ENCODE data around the gene PPFIA1. TPM values are rescaled to one million over a fixed set of nuclear protein-coding genes. Genes with fewer than 3 reads are reported as not detected.

PPFIA1 gene
- total and polyA plus RNA-seq, 4 donors = 27.5 to 85.0 (median 43.5) TPM

DNA sequence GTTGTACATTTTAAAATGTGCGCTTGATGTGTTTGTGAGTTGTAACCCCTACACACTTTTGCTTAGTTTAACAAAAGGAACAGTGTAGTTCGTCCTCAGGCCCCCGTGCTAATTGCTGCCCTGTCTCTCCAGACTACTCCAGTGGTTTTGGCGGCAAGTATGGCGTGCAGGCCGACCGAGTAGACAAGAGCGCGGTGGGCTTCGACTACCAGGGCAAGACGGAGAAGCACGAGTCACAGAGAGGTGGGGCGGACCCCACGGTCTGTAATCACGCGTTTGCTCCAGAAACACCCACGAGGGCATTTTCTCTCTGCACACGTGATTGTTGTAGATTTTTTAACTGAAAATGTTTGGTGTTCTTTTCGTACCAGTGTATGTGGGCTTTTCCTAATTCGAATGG lies 146.4 kb downstream of the PPFIA1 start:
- Histone ChIP-seq H3K4me3 (no peak overlapping the region), H3K9me3 (ENCODE audit: control insufficient read depth in 4 of 4, insufficient read depth in 3 of 4, low read length in 3 of 4) (no peaks in the 10 kb centered on the region), H3K27me3 (ENCODE audit: control insufficient read depth in 3 of 3, insufficient read depth in 3 of 3, low read length in 2 of 3) (no peaks in the 10 kb centered on the region), H3K4me1 (ENCODE audit: control insufficient read depth in 5 of 5, insufficient read depth in 5 of 5, low read length in 5 of 5) (no peaks in the 10 kb centered on the region), H3K27ac (ENCODE audit: low read depth in 1 of 2, low read length in 1 of 2) (no peak overlapping the region), H3K9ac (ENCODE audit: insufficient read depth in 1 of 2, low read length in 2 of 2) (no peak overlapping the region), H3K36me3 (ENCODE audit: control insufficient read depth in 4 of 4, insufficient read depth in 4 of 4, low read length in 4 of 4) (peaks cover 32 to 67% (median 49%) of the 10 kb centered on the region in 4 donors)
- no peak for TF ChIP-seq CTCF (IDR thresholded peaks at IDR 0.05; ENCODE audit: control extremely low read depth, extremely low read depth)
- ATAC-seq (ENCODE audit: insufficient read depth, low FRiP score) = no peak
- DNase-seq = no peak
- 94 to 97% methylated on average over 20 of the region's 20 CpGs for WGBS, 2 donors

DNA sequence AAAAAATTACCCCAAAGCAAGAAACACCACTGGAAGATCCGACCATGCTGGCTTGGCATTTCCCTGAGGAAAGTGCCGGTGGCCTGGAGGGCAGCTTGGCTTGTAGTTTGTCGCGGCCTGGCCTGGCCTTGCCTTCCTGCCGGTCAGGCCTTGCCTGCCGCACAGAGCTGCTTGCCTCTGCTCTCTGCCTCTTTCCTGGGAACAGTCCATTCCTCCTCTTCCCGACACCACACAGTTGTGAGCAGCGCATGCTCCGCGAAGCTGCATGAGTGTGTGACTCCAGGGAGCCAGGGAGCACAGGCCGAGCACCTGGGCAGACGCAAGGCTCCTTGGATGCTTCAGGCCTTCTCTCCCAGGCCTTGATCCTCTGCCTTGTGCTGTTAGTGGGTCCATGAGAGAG lies 147.6 kb downstream of the PPFIA1 start:
- DNase-seq (no peak), ATAC-seq (ENCODE audit: insufficient read depth, low FRiP score) (no peak)
- Histone ChIP-seq H3K36me3 (ENCODE audit: control insufficient read depth in 4 of 4, insufficient read depth in 4 of 4, low read length in 4 of 4) (peaks cover 29 to 66% (median 48%) of the 10 kb centered on the region in 4 donors), H3K27ac (ENCODE audit: low read depth in 1 of 2, low read length in 1 of 2) (no peak overlapping the region), H3K9me3 (ENCODE audit: control insufficient read depth in 4 of 4, insufficient read depth in 3 of 4, low read length in 3 of 4) (no peaks in the 10 kb centered on the region), H3K27me3 (ENCODE audit: control insufficient read depth in 3 of 3, insufficient read depth in 3 of 3, low read length in 2 of 3) (no peaks in the 10 kb centered on the region), H3K4me1 (ENCODE audit: control insufficient read depth in 5 of 5, insufficient read depth in 5 of 5, low read length in 5 of 5) (no peaks in the 10 kb centered on the region), H3K9ac (ENCODE audit: insufficient read depth in 1 of 2, low read length in 2 of 2) (no peak overlapping the region), H3K4me3 (no peak overlapping the region)
- 96 to 99% methylated on average over 12 of the region's 12 CpGs for WGBS, 2 donors
- TF ChIP-seq CTCF (IDR thresholded peaks at IDR 0.05; ENCODE audit: control extremely low read depth, extremely low read depth) = no peak

GRCh38 chr11:70419307-70420007 lies 149.0 kb downstream of the PPFIA1 start:
- H3K9me3 ChIP-seq (ENCODE audit: control insufficient read depth in 4 of 4, insufficient read depth in 3 of 4, low read length in 3 of 4) = no peaks in the 10 kb centered on the region
- no peak overlapping the region for H3K4me3 ChIP-seq
- peaks cover 29 to 66% (median 44%) of the 10 kb centered on the region in 4 donors for H3K36me3 ChIP-seq (ENCODE audit: control insufficient read depth in 4 of 4, insufficient read depth in 4 of 4, low read length in 4 of 4)
- 94 to 95% methylated on average over 17 of the region's 17 CpGs for WGBS, 2 donors
- H3K27ac ChIP-seq (ENCODE audit: low read depth in 1 of 2, low read length in 1 of 2) = no peak overlapping the region
- DNase-seq (no peak), ATAC-seq (ENCODE audit: insufficient read depth, low FRiP score) (no peak)
- H3K27me3 ChIP-seq (ENCODE audit: control insufficient read depth in 3 of 3, insufficient read depth in 3 of 3, low read length in 2 of 3) = no peaks in the 10 kb centered on the region
- H3K4me1 ChIP-seq (ENCODE audit: control insufficient read depth in 5 of 5, insufficient read depth in 5 of 5, low read length in 5 of 5) = no peaks in the 10 kb centered on the region
- H3K9ac ChIP-seq (ENCODE audit: insufficient read depth in 1 of 2, low read length in 2 of 2) = no peak overlapping the region
- TF ChIP-seq CTCF (IDR thresholded peaks at IDR 0.05; ENCODE audit: control extremely low read depth, extremely low read depth) = no peak

All from lung (tissue), 12 donors.